Medulla oblongata (tissue), 1 donor: Measurements from ENCODE around the gene C1orf226.
"Not testable (repeated sequence)": the region's sequence is repeated elsewhere in the genome, so short reads cannot be mapped to it uniquely, and the experiment has no call there.

Experiments
- DNase-seq: peaks from one replicate; pipeline ENCODE4 v3.0.0-alpha.2; 2015; ENCODE audit errors: extremely low spot score

C1orf226 gene

GRCh38 chr1:162381383-162381782 is at the start of gene C1orf226:
C1orf226 (plus strand) TSS chr1:162381728; CDS start chr1:162381902, 174 bp downstream.
- DNase-seq, result no peak

- DNase-seq, result no peak
Measured at GRCh38 chr1:162333991-162334390, 47.5 kb upstream of the C1orf226 start.

- DNase-seq, result peak; percentile 69
Measured at GRCh38 chr1:162335126-162335525, 46.4 kb upstream of the C1orf226 start.

GRCh38 chr1:162336621-162337285 is 44.8 kb upstream of the C1orf226 start:
- no peak for DNase-seq

GRCh38 chr1:162342452-162342983 is 39.0 kb upstream of the C1orf226 start:
- no peak for DNase-seq

- DNase-seq, result no peak
Measured at GRCh38 chr1:162343470-162343869, 38.1 kb upstream of the C1orf226 start.

- no peak for DNase-seq
Measured at GRCh38 chr1:162347281-162347680, 34.2 kb upstream of the C1orf226 start.

GRCh38 chr1:162349635-162350330 is 31.7 kb upstream of the C1orf226 start:
- DNase-seq, result no peak

GRCh38 chr1:162351246-162351842 is 30.2 kb upstream of the C1orf226 start:
- DNase-seq, result no peak

- not testable (repeated sequence) for DNase-seq
Measured at GRCh38 chr1:162351874-162352273, 29.7 kb upstream of the C1orf226 start.

GRCh38 chr1:162353078-162353477 is 28.4 kb upstream of the C1orf226 start:
- DNase-seq, result no peak

- no peak for DNase-seq
Measured at GRCh38 chr1:162353702-162354101, 27.8 kb upstream of the C1orf226 start.

GRCh38 chr1:162357681-162358266 is 23.8 kb upstream of the C1orf226 start:
- DNase-seq, result peak; percentile 31

- no peak for DNase-seq
Measured at GRCh38 chr1:162358928-162359327, 22.6 kb upstream of the C1orf226 start.

GRCh38 chr1:162359523-162360236 is 21.8 kb upstream of the C1orf226 start:
- no peak for DNase-seq

- no peak for DNase-seq
Measured at GRCh38 chr1:162360237-162360873, 21.2 kb upstream of the C1orf226 start.

GRCh38 chr1:162360874-162361260 is 20.7 kb upstream of the C1orf226 start:
- DNase-seq, result no peak

- DNase-seq, result no peak
Measured at GRCh38 chr1:162361349-162361748, 20.2 kb upstream of the C1orf226 start.

- DNase-seq, result no peak
Measured at GRCh38 chr1:162363823-162364222, 17.7 kb upstream of the C1orf226 start.

GRCh38 chr1:162364498-162364897 is 17.0 kb upstream of the C1orf226 start:
- no peak for DNase-seq
